Stimulated activated CD4-positive, alpha-beta T cell treated with anti-CD3 and anti-CD28 coated beads, Interleukin-1b, Interleukin-23, amount 100 ng/mL, for 48 hours (primary cell): ENCODE data around the gene GCA.

Experiments used
- DNase-seq: peaks from one replicate; pipeline ENCODE4 v3.0.0-alpha.2; 2020

GCA gene, protein sequence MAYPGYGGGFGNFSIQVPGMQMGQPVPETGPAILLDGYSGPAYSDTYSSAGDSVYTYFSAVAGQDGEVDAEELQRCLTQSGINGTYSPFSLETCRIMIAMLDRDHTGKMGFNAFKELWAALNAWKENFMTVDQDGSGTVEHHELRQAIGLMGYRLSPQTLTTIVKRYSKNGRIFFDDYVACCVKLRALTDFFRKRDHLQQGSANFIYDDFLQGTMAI

DNA sequence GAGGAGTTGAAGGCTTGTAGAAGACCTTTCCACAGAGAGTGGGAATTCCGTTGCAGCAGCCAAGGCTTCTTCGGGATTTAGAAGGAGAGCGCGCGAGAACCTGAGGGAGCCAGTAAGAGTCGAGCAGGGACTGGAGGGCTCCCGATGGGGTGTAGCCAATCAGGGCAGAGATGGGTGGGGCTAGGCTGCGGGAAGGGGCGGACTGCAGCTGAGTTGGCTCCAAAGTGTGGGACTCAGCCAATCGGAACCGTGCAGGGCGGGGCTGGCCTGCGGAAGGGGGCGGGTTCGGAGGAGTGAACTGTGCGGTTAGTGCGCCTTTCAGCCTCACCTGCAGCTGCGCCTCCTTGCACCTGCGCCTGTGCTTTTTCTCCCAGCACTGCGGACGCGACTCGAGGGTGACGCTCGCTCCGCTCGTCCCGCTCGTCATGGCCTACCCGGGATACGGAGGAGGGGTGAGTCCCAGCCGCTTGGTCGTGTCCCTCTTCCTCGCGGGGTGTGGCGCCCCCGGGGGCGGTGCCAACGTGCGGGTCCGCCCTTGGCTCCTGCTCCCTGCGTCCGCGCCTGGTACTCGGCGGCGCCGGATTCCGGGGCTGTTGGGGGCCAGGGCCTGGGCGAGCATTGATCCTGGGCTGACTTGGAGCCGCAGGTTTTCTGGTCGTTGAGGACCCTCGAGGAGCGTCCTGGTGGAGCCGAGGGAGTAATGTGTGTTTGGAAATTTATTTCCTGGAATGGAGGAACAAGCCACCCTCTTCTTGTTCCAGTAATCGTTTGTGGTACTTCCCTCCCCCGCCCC is at the start of gene GCA:
Gene GCA (plus strand): TSS at position 309 of the 793 bp plus-strand sequence. CDS start 117 bp downstream, at position 426.
- peak; percentile 98 for DNase-seq

DNA sequence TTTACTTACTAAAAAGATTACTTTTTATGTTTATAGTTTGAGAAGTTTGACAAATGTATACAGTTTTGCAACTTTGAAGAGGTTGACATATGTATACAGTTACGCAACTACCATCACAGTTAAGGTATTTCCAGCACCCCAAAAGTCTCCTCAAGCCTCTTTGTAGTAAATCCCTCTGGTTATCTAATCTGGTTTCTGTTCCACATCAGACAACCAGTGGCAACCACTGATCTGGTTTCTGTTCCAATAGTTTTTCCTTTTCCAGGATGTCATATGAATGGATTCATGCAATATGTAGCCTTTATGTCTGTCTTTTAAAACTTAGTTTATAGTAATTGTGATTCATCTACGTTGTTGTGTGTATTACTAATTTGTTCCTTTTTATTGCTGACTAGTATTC is 48.9 kb upstream of the GCA start:
- no peak for DNase-seq

DNA sequence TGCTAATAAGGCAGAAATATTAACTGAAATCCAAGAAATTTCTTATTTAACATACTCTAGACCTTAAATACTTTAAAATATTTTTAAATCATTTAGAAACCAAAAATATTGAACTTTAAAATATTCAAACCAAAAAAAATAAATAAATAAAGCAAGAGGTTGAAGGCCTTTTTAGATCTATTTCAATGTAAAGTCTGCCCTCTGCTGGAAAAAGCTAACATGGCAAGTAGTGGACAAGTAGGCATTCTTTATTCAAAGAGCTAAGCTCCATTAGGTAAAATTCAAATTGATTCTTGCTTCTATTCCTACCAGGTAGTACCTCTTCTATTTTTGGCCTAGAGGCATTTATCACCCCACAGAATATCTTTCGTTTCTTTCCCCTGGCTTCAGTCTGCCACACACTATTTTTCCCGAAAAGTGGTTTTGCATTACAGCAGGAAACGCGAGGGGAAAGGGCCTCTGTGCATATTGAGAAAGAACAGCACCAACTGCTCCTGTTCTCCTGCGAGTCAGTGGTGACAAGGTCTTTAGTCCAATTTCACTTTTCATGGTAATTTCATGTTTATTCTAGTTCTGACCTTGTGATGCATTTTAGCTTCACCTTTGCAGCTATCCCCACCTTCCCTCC is 45.9 kb upstream of the GCA start:
- peak; percentile 29 for DNase-seq

DNA sequence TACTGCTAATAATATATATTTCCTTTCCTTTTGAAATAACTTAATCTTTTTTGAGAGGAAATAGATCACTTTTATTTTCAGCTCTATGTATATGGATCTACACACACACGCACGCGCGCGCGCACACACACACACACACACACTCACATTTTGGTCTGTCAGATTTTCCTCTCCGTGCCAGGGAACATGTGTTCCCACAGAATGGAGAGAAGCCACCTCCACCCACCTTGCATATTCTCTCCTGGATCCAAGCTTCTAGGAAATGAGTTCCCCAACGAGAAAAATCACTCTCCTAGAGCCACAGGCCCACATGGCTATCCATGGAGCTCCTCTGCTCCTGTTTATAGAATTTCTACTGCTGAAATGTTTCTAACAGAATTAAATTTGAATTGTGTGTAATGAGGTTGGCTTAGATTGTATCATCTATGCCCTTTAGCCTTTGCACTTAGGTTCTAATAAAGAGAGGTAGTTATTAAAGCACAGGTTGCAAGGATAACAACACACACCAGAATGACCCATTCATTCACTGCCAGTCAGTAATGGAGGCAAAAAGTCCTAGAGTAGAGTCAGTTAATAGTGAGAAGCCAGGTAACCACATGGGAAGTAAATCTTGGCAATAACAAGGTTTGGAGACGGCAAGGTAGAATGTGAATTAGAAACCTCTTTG is 45.1 kb upstream of the GCA start:
- DNase-seq: no peak

DNA sequence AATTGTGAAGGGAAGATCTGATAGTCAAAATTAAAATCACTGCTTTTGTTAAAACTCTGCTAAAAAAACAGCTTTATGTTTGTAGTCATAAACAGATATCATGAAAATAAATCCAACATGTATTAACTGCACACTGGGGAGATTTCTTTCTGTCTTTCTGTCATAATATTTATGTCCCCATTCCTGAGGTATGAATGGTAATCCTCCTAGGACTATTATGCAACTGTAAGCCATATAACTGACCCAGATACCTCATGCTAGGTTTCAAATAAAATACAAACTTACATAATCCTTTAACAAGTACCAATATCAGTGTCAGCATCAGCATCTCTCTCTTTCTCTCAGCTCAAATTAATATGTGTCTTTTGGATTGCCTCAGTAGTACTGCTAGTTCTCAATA is 43.7 kb upstream of the GCA start:
- no peak for DNase-seq

DNA sequence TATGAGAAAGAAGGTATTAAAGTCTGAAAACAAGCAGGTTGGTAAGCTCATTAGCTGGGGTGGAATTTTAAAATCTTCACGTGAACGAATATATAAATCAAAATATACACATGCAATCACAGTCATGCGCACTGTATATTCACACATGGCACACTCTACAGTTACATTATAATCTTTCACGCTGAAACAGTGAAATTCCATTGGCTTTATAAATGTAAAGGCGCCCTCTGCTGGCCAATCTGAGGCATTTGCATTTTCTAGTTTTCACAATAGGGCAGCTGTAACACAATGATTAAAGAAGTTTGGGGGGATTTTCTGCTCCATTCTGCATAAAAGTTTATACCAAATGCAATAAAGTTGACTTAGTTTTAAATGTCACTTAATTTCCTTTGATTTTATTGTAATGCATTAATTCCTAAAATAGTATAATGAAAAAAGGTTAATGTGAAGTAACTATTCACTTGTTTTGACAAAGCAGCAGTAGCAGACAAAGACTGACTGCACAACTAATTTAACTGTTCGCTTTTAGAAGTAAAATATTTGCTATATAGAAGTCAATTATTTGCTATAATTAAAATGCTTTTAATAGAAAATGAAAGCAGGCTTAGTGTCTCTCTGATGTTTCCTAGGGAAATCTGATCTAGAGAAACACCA is 42.7 kb upstream of the GCA start:
- DNase-seq: peak; percentile 35

DNA sequence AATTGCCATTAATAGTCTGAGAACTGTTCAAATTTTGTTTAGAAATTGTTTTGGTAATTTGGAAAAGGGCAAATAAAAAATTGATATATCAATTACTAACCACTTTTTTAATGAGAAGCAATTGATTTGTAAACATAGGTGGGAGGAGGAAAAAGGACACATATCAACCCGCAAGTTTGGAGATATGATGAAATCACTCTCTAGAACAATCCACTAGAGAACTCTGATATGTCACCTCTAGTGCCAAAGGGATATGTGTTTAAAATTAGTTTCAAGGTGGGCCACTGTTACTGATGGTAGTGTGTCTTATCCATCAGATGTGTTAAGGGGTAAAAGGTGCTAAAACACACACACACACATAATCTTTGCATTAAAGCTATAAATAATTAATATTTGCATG is 42.1 kb upstream of the GCA start:
- no peak for DNase-seq

DNA sequence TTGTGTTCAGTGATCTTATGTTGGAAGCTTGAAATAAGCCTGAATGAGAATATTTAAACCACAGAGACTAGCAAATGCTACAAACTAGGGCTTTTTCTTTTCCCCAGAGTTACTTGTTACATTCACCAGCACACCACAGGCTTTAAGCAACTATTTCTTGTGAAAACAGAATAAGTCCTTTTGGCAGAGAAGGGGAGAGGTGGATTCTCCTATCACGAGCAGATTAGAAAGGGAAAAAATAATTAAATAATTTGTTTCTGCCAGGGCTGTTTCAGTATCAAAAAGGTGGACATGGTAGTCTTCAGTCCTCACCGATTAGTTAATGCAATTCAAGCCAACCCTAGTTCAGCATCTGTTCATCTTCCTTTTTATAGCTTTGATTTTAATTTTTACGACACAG is 38.0 kb upstream of the GCA start:
- DNase-seq: no peak

DNA sequence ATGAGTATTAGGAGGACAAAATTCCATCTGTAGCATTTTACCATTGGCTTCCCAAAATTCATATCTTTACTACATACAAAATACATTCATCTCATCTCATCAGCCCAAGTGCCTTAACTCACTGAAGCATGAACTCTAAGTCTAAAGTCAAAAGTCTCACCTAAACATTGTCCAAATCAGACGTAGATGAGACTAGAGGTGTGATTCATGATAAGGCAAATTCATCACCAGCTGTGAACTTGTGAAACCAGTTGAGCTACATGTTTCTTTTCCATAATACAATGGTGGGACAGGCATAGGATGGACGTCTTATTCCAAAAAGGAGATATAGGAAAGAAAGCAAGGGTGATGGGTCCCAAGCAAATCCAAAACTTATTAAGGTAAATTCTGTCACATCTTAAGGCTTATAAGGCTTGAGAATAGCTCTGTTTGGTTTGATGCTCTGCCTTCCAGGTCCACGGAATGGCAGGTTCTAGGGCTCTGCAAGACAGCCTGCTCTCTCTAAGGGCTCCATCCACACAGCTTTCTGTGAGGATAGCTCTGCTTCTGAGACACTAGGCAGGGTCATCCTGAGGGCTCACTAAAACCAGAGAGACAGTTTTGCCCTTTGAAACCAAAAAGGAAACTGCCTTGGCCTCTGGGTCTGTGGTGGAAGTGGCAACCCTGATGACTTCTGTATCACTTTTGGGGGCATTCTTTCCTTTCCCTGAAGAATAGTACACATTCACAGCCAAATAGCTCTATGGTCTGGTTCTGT is 35.0 kb upstream of the GCA start:
- no peak for DNase-seq

DNA sequence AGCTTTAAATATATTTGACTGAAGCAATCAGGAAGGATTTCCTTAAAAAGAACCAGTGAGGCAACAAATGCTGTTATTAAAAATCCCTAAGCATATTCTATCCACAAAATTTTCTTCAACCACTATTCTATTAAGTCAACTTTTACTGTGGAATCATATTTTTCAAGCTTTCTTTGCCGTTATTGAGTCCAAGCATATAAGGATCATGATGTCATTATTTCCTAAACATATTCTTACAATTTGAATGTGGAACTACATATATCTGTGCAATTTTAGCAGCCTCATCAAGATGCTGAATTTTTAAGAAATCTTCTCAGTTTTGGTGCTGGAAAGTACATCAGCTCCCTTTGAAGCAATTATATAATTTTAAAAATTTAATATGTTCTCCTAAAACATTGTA is 31.1 kb upstream of the GCA start:
- DNase-seq: no peak

DNA sequence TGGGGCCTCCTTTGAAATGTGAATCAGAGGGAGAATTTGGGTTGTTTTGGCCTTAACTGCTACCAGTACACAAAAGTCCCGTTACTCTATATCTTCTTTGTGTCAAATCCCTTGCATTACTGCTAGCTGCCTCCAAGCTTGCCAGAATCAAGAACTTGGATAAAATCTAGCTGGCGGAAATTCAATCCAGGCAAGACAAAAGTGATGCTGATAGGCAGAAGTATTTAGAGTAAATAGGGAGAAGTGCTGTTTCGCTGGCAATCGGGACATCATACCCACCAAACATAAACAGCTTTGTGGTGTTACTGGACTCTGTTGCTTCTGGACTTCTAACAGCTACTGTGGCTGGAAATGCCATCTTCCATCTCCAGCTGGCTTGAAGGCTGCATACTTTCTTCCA is 28.0 kb upstream of the GCA start:
- DNase-seq: no peak

DNA sequence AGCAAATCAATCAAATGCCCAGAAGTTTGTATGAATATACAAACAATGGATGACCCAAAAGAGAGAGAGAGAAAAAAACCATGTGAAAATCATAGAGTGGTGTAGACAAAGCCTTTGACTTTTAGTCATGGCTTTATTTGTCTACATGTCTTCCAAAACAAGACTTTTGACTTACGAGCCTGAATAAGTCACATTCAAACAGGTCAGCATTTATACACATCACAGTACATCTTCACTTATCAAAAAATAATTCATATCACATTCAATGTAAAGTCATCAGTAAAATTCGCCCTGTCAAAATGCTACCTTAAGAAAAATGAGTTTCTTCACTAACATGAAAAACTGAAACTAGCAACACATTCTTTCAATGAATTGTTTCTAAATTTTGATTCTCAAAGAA is 27.3 kb upstream of the GCA start:
- DNase-seq: no peak

DNA sequence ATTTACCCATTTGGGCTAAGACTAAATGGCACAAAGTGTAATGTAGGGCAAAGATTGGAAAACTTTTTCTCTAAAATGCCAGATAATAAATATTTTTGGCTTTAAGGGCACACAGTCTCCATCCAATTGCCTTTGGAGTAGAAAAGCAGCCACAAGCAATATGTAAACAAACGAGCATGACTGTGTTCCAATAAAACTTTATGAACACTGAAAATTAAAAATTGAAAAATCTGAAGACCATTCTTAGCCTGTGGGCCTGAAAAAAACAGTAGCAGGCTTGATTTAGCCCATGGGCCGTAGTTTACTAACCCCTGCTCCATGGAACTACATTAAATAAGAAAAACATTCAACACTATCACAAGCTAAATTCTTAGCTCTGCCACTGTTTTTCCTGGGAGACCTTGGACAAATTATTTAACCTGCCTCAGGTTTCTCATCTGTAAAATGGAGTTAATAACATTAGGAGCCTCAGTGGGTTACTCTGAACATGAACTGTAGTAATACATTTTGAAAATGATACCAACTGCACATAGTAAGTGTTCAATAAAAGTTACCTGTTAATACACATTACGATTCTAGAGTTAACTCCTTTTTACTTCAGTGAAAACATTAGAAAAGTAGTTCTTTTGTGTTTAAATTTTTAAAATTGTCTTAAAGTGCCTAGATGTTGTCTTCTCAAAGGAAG is 26.7 kb upstream of the GCA start:
- DNase-seq: no peak

DNA sequence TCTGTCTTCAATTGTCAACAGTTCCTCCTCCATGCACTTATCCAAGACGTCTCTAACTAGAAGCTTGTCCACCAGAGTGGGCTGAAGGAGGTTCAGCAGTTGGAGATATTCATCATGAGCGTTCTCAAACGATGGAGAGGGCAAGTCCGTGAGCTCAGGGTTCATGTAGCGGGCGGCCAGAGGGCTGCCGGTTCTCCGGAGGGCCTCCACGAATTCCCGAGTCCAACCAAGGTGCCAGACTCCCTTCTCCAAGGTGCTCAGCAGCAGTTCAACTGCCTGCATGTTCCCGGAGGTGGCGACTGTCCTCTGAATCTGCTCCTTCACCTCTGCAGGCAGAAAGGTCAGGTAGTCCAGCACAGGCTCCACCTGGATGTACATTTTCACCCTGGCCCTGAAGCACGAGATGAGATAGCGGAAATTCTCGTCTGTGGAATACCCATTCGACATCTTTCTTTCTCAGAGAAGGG is 26.0 kb upstream of the GCA start:
- peak; percentile 14 for DNase-seq

DNA sequence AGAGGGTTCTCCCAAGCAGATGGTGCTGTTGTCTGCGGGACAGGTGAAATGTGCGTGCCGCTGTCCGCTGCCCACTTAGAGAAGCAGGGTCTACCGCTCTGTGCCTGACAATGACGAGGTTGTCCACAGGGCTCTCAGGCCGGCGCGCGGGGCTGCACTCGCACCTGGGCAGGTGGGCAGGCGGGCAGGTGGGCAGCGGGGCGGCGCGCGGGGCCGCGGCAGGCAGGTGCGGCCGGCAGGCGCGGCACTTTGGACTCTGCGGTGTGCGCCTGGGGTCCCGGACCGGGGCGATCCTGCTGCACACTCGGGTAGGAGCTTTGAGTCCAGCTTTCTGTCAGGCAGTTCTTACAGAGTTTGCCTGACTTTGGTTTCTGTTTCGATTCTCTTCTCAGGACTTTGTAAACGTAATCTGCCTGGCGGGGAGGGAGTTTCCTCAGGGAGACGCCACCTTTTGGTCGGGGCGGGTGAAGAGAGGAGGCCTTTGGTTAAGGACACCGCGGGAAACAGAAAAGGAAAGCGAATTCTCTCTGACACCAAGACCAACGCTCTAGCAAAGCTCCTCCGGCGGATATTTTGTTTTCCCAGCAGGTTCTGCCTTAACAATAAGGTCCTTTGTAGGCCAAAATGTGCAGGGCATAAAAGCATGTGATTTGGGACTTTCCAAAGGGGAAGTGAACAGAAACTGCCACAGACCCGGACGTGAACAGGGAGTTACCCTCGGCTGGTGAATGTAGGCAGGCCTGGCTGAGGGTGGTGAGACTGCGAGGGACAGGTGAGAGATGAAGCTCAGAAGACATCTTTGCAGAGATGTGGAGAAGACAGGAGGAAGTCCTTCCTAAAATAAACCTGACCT is 25.4 kb upstream of the GCA start, which contains the start of gene IFIH1:
Gene IFIH1 (minus strand): TSS at position 357 of the 853 bp plus-strand sequence. CDS start 377 bp downstream, outside the sequence.
- DNase-seq: peak; percentile 80

DNA sequence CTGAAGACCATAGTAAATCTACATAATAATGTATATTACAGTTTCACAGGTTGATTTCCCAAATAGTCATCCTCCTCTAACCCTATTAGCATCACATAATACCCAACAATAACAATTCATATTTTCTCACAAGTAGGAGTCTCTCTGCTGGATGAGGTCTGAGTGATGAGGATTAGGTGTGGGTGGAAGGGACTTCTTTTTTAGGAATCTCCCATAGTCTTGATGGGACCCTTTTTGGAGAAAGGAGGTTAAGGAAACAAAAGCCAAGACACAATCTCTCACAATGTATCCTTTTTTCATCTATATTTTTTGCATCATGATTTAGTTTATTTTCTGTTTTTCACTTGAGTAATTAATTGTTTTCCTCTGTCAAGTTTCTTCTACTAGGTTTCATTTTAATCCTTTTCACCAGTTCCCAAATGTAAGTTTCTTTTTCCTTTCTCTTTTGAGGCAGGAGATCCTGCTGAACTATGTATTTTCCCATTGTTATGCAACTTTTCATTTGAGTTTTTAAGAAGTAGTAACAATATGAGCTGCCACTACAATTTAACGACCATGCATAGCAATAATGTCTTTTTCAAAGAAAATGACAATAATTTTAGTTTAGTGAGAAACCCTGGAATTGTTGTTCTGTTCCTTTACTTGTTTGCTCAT is 22.9 kb upstream of the GCA start:
- no peak for DNase-seq

DNA sequence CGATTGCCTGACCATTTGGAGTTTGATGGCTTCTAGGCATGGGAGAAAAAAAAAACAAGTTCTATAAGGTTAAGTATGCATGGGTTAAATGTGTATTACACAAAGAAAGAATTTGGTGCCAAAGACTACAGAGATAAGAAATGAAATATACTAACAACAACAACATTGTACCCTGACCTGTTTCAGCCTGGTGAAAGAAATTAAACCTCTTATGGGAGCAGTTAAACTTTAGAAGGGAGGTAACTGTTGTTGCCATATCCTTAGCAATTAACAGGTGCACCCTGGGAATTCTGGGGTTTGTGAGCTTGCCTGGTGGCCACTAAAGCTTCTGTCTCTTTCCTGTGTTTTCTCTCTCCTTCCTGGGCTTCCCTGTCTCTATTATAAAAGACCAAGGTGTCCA is 19.0 kb upstream of the GCA start:
- no peak for DNase-seq

DNA sequence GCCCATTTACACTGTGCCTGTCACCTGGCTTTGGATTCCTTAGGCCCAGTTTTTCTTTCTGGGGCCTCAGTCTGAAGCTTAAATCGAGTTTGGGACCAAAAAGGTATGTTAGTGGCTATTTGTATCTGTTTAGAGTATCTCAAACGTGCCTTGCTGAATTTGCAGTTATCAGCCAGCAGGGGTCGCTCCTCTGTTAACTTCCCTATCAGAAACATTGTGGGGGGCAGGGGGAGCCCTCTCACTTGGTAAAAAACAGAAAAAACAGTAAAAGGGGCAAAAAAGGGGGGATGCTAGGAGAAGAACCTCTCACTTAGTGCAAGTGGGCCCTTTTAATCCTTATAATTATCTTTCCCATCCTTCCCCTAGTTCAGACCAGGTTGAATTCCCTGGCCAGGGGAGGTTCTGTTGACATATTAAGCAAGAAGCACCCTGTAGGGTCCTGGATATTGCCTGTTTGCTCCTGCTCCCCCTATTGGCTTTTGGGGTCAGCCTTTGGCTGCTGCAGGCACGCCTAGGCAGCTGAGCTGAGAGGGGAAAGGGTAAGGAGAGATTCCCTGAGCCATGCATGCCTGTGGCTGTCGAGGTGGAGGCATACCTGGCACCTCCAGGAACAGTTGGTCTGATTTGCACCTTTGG is 16.7 kb upstream of the GCA start:
- no peak for DNase-seq

DNA sequence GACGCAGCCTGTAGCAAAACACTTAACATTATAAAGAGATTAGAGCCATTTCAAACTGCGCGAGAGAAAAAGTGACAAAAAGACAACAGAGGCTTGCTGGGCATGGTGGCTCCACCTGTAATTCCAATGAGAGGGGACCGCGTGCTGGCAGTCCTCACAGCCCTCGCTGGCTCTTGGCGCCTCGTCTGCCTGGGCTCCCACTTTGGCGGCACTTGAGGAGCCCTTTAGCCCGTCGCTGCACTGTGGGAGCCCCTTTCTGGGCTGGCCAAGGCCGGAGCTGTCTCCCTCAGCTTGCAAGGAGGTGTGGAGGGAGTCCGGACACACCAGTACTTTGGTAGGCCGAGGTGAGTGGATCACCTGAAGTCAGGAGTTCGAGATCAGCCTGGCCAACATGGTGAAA is 16.1 kb upstream of the GCA start:
- no peak for DNase-seq
